Progenitor cell of endocrine pancreas (in vitro differentiated cells): Measurements from ENCODE around the gene MAP3K14. TPM values are rescaled to one million over a fixed set of nuclear protein-coding genes. Genes with fewer than 3 reads are reported as not detected.

Experiments
- DNase-seq: peaks from one replicate; pipeline ENCODE4 v3.0.0; 2021; ENCODE audit warnings: low spot score; ENCODE audit not compliant: unreplicated experiment
- H3K27ac Mint-ChIP-seq: 2 replicates; pipeline ENCODE4 v1.8.0; 2021; ENCODE audit warnings: mild to moderate bottlenecking, moderate library complexity, mixed read lengths
- H3K27me3 Mint-ChIP-seq: 2 replicates; pipeline ENCODE4 v1.8.0; 2021; ENCODE audit warnings: mixed read lengths
- H3K36me3 Mint-ChIP-seq: 2 replicates; pipeline ENCODE4 v1.8.0; 2022; ENCODE audit warnings: mixed read lengths; ENCODE audit not compliant: insufficient read depth
- H3K4me1 Mint-ChIP-seq: 2 replicates; pipeline ENCODE4 v1.8.0; 2021; ENCODE audit warnings: low read depth, mixed read lengths
- H3K4me3 Mint-ChIP-seq: 2 replicates; pipeline ENCODE4 v1.8.0; 2021; ENCODE audit warnings: low read depth, mild to moderate bottlenecking, moderate library complexity, mixed read lengths
- H3K9me3 Mint-ChIP-seq: 2 replicates; pipeline ENCODE4 v1.8.0; 2021; ENCODE audit warnings: low read depth, mixed read lengths
- CTCF ChIP-seq: fragments of 200-600 bp; sonication (generic); IDR thresholded peaks from one replicate; pipeline ENCODE4 v1.5.0; 2021; ENCODE audit warnings: antibody characterized with exemption, mild to moderate bottlenecking; ENCODE audit not compliant: unreplicated experiment
- total RNA-seq: library from RNA; stranded (reverse); gene quantifications from 2 replicates; pipeline ENCODE4 v1.2.1, GENCODE V29; 2021

MAP3K14 gene
- total RNA-seq, 1 donor from 2014 or later = 7.8 TPM

- H3K27ac Mint-ChIP-seq = no peak within 1 kb of the TSS
- H3K27me3 Mint-ChIP-seq = peaks cover 21% of the 10 kb centered on the region
- peaks cover 1% of the 10 kb centered on the region for H3K4me1 Mint-ChIP-seq
- DNase-seq = peak; percentile 49
- no peaks in the 10 kb centered on the region for H3K9me3 Mint-ChIP-seq
- peak within 1 kb of the TSS; percentile 64 for H3K4me3 Mint-ChIP-seq
- H3K36me3 Mint-ChIP-seq = peaks cover 2% of the 10 kb centered on the region
- no peak for TF ChIP-seq CTCF
Observed at GRCh38 chr17:45261577-45262515, 55.0 kb downstream of the MAP3K14 start, which contains the start of gene SPATA32. Gene SPATA32, minus strand, starts transcription at chr17:45262094. Its CDS starts 78 bp downstream, at chr17:45262016.

GRCh38 chr17:45260204-45260783 is 56.5 kb downstream of the MAP3K14 start:
- Mint-ChIP-seq H3K4me3 (no peak overlapping the region), H3K9me3 (no peaks in the 10 kb centered on the region)

GRCh38 chr17:45258981-45259380 is 57.8 kb downstream of the MAP3K14 start:
- no peak for TF ChIP-seq CTCF
- Mint-ChIP-seq H3K4me3 (no peak overlapping the region), H3K4me1 (peaks cover 1% of the 10 kb centered on the region), H3K9me3 (no peaks in the 10 kb centered on the region), H3K27me3 (peaks cover 24% of the 10 kb centered on the region), H3K36me3 (peaks cover 2% of the 10 kb centered on the region), H3K27ac (no peak overlapping the region)
- DNase-seq = no peak

More at GRCh38 chr17:45260204-45260783, 56.5 kb downstream of the MAP3K14 start:
- Mint-ChIP-seq H3K27me3 (peaks cover 21% of the 10 kb centered on the region), H3K36me3 (peaks cover 2% of the 10 kb centered on the region), H3K27ac (no peak overlapping the region), H3K4me1 (peaks cover 1% of the 10 kb centered on the region)
- DNase-seq = no peak
- TF ChIP-seq CTCF = no peak

GRCh38 chr17:45257115-45257514 is 59.7 kb downstream of the MAP3K14 start:
- no peak for DNase-seq
- H3K27ac Mint-ChIP-seq = no peak overlapping the region
- H3K4me1 Mint-ChIP-seq = peaks cover 1% of the 10 kb centered on the region
- peaks cover 2% of the 10 kb centered on the region for H3K36me3 Mint-ChIP-seq
- peaks cover 20% of the 10 kb centered on the region for H3K27me3 Mint-ChIP-seq
- H3K4me3 Mint-ChIP-seq = no peak overlapping the region
- no peaks in the 10 kb centered on the region for H3K9me3 Mint-ChIP-seq
- no peak for TF ChIP-seq CTCF

GRCh38 chr17:45256114-45256966 is 60.5 kb downstream of the MAP3K14 start:
- Mint-ChIP-seq H3K36me3 (peaks cover 2% of the 10 kb centered on the region), H3K4me3 (no peak overlapping the region), H3K27ac (no peak overlapping the region), H3K9me3 (no peaks in the 10 kb centered on the region), H3K4me1 (no peaks in the 10 kb centered on the region), H3K27me3 (peaks cover 17% of the 10 kb centered on the region)
- TF ChIP-seq CTCF = peak; percentile 39
- DNase-seq = no peak
